OCI-LY7 (cell line): ENCODE measurements around the gene LRP5. TPM values are rescaled to one million over a fixed set of nuclear protein-coding genes. Genes with fewer than 3 reads are reported as not detected.

Experiments used
- BruUV-seq: library from RNA; stranded (reverse); fragments of 400-500 nt; replicated peaks from 2 replicates; lab custom pipeline; 2021; lab: Mats Ljungman, UMichigan
- CTCF ChIA-PET: fragments of 300-600 bp; sonication (Branson Sonifier 250); formaldehyde crosslinking; loops from one replicate; lab custom pipeline; 2022; ENCODE audit warnings: antibody characterized with exemption; ENCODE audit not compliant: unreplicated experiment; lab: Charles Lee
- POLR2A ChIA-PET: fragments of 300-600 bp; sonication (Branson Sonifier 250); formaldehyde crosslinking; loops from one replicate; lab custom pipeline; 2022; ENCODE audit warnings: antibody characterized with exemption; lab: Charles Lee
- DNase-seq: peaks from one replicate; pipeline ENCODE4 v3.0.0-alpha.2; 2015; ENCODE audit warnings: low spot score
- H2AFZ ChIP-seq: fragments of 200-600 bp; sonication (generic), shearing (Covaris generic); 2 replicates; pipeline ENCODE4 v1.6.1; 2014; ENCODE audit warnings: mild to moderate bottlenecking, antibody characterized with exemption, low read length, moderate library complexity
- H3K27ac ChIP-seq: fragments of 200-600 bp; sonication (generic); 2 replicates; pipeline ENCODE4 v1.5.1; 2014; ENCODE audit warnings: mixed run types, low read depth, mild to moderate bottlenecking, moderate library complexity, low read length, inconsistent platforms; ENCODE audit not compliant: poor library complexity, severe bottlenecking
- H3K36me3 ChIP-seq: fragments of 200-600 bp; sonication (generic); 2 replicates; pipeline ENCODE4 v1.6.1; 2014; ENCODE audit warnings: mild to moderate bottlenecking, antibody characterized with exemption, low read length, moderate library complexity, mixed read lengths; ENCODE audit not compliant: insufficient read depth
- H3K4me1 ChIP-seq: fragments of 200-600 bp; sonication (generic); 2 replicates; pipeline ENCODE4 v1.5.1; 2014; ENCODE audit warnings: mild to moderate bottlenecking, low read length; ENCODE audit not compliant: insufficient read depth, poor library complexity, severe bottlenecking
- H3K4me2 ChIP-seq: fragments of 200-600 bp; sonication (generic); 2 replicates; pipeline ENCODE4 v1.6.1; 2014; ENCODE audit warnings: mild to moderate bottlenecking, low read length
- H3K4me3 ChIP-seq: fragments of 200-600 bp; sonication (generic); 2 replicates; pipeline ENCODE4 v1.5.1; 2014; ENCODE audit warnings: mild to moderate bottlenecking, low read depth, low read length; ENCODE audit not compliant: poor library complexity, severe bottlenecking
- H3K79me2 ChIP-seq: fragments of 200-600 bp; sonication (generic); 2 replicates; pipeline ENCODE4 v1.6.1; 2016; ENCODE audit warnings: low read depth, mild to moderate bottlenecking, low read length, moderate library complexity, mixed read lengths; ENCODE audit not compliant: insufficient read depth
- H3K9me2 ChIP-seq: fragments of 200-600 bp; sonication (generic); 2 replicates; pipeline ENCODE4 v1.6.1; 2016; ENCODE audit warnings: mild to moderate bottlenecking, low read length, mixed read lengths; ENCODE audit not compliant: insufficient read depth
- H3K9me3 ChIP-seq: fragments of 200-600 bp; sonication (generic); 2 replicates; pipeline ENCODE4 v1.6.1; 2014; ENCODE audit warnings: mild to moderate bottlenecking, mixed run types, low read length, mixed read lengths
- H4K20me1 ChIP-seq: fragments of 200-600 bp; sonication (generic); 2 replicates; pipeline ENCODE4 v1.6.1; 2014; ENCODE audit warnings: mild to moderate bottlenecking, antibody characterized with exemption, low read length, moderate library complexity, mixed read lengths; ENCODE audit not compliant: insufficient read depth
- CTCF ChIP-seq: fragments of 200-600 bp; sonication (generic); conservative IDR thresholded peaks from 2 replicates; pipeline ENCODE4 v1.5.1; 2014; ENCODE audit warnings: mild to moderate bottlenecking, antibody characterized with exemption, low read length, moderate library complexity, mixed read lengths
- EZH2phosphoT487 ChIP-seq: fragments of 200-600 bp; sonication (generic); IDR thresholded peaks from 2 replicates; pipeline ENCODE4 v1.6.1; 2018; ENCODE audit warnings: low read depth, borderline replicate concordance, mild to moderate bottlenecking, mixed run types, antibody characterized with exemption, low read length, moderate library complexity, mixed read lengths
- intact Hi-C: fragments of 100-400 bp; cut with micrococcal nuclease; formaldehyde crosslinking; loops from one replicate; pipeline ENCODE4 v1.10.0; 2022; ENCODE audit not compliant: unreplicated experiment
- total RNA-seq, 2 experiments: library from RNA; depleted of rRNA in 1 of 2; stranded (reverse); fragments of >200 nt in 1 of 2; shearing (Covaris generic) in 1 of 2; gene quantifications; 2 replicates each; pipeline ENCODE4 v1.2.3, GENCODE V29; 2014 to 2022

The LRP5 gene
- total RNA-seq, 2 experiments from 2014 or later: 0.60 TPM; not detected in 1

DNA sequence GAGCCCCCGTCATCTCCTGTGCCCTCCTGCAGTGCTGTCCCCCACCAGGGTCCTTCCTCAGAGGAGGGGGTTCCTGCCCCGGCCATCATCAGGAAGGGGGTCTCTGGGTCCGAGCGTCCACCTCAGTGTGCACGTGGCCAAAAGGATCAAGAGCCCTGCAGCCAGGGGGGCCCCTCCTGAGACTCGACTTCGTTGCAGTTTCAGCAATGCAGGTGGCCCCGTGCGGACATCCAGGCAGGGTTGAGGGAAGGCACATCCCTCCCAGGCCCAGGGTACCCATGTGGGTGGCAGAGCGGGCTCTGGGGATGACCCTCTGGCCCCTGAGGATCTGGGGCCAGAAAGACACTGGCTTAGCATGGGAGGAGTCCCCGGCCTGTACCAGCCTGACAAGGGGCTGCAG is 41.3 kb downstream of the LRP5 start:
- no peak for DNase-seq
- H3K9me3 ChIP-seq: no peaks in the 10 kb centered on the region
- no peak overlapping the region for H3K4me2 ChIP-seq
- TF ChIP-seq EZH2phosphoT487 (no peak), CTCF (no peak)
- no peaks in the 10 kb centered on the region for H3K4me1 ChIP-seq
- no peaks in the 10 kb centered on the region for H4K20me1 ChIP-seq
- H2AFZ ChIP-seq: no peak overlapping the region
- no peaks in the 10 kb centered on the region for H3K79me2 ChIP-seq
- intact Hi-C loops: no loop called here
- no peak overlapping the region for H3K27ac ChIP-seq
- H3K4me3 ChIP-seq: no peak overlapping the region
- no peaks in the 10 kb centered on the region for H3K9me2 ChIP-seq
- no peaks in the 10 kb centered on the region for H3K36me3 ChIP-seq
- no TSS peak for BruUV-seq
- POLR2A ChIA-PET: no interaction called here
- CTCF ChIA-PET: no interaction called here

DNA sequence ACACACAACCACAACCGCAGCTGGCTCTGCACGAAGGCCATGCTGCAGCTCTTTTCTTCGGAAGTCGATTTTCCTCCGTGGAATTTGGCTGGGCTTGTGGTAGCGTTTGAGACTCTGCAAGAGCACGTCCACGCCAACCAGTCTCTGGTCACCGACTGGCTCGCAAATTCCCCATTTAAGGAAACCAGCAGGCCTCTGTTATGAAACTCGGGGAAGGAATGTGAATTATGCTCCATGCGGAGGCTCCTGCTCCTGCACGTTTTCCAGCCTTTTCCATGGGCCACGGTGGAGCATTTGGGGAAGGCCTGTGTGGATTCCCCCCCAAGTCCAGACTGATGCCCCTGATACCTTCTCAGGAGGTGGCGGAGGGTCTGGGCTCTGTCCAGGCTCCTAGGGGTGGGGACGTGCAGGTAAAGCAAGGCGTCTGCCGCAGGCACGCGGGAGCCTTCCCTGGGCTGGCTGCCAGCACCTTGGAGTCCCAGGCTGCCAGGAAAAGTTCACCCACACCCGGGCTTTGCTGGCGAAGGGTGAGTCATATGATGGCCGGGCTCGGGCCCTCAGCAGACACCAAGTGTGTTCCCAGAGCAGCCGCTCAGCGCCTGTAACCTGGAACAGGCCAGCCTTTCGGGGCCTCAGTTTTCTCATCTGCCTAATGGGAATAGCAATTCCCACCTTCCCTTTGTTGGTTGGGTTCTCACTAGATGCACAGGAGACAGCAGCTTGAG is 41.9 kb downstream of the LRP5 start:
- TF ChIP-seq CTCF (no peak), EZH2phosphoT487 (no peak)
- no peak for DNase-seq
- Histone ChIP-seq H3K9me2 (no peaks in the 10 kb centered on the region), H3K9me3 (no peaks in the 10 kb centered on the region), H3K36me3 (no peaks in the 10 kb centered on the region), H3K4me2 (no peak overlapping the region), H4K20me1 (no peaks in the 10 kb centered on the region), H3K4me1 (no peaks in the 10 kb centered on the region), H3K27ac (no peak overlapping the region), H3K79me2 (no peaks in the 10 kb centered on the region), H3K4me3 (no peak overlapping the region), H2AFZ (no peak overlapping the region)
- ChIA-PET POLR2A (no interaction called here), CTCF (no interaction called here)
- BruUV-seq: no TSS peak
- intact Hi-C loops: no loop called here

GRCh38 chr11:68355471-68355870 is 43.1 kb downstream of the LRP5 start:
- Histone ChIP-seq H4K20me1 (no peaks in the 10 kb centered on the region), H3K4me1 (no peaks in the 10 kb centered on the region), H3K4me3 (no peak overlapping the region), H3K9me2 (no peaks in the 10 kb centered on the region), H3K36me3 (no peaks in the 10 kb centered on the region), H3K4me2 (no peak overlapping the region), H3K9me3 (no peaks in the 10 kb centered on the region), H3K27ac (no peak overlapping the region), H3K79me2 (no peaks in the 10 kb centered on the region), H2AFZ (no peak overlapping the region)
- no peak for DNase-seq
- no peak for TF ChIP-seq CTCF
- TF ChIP-seq EZH2phosphoT487: no peak
- intact Hi-C loops: no loop called here
- ChIA-PET POLR2A (interaction anchor here (0.6 kb wide), 1 partner anchor 89 kb away, joined by 4 read pairs; no protein-coding TSS in a partner anchor), CTCF (no interaction called here)
- no TSS peak for BruUV-seq
